H54 (cell line): ENCODE data around the gene ASCC1.
A peak's percentile ranks its signal among the peaks of the same experiment; 100 is the strongest.
"Not testable (repeated sequence)": the region's sequence is repeated elsewhere in the genome, so short reads cannot be mapped to it uniquely, and the experiment has no call there.

ENCODE experiments used
- DNase-seq: peaks from one replicate; pipeline ENCODE4 v3.0.0; 2011; ENCODE audit warnings: low spot score, mixed read lengths; ENCODE audit not compliant: insufficient read length
- FAIRE-seq: peaks from 3 replicates; lab custom pipeline; 2011; peaks lifted over from hg19 to GRCh38; lab: Jason Lieb, UNC
- POLR2A ChIP-seq: IDR thresholded peaks from 2 replicates; pipeline ENCODE4 v1.6.1; 2011; ENCODE audit warnings: low read depth, mild to moderate bottlenecking, low read length

Gene ASCC1

DNA sequence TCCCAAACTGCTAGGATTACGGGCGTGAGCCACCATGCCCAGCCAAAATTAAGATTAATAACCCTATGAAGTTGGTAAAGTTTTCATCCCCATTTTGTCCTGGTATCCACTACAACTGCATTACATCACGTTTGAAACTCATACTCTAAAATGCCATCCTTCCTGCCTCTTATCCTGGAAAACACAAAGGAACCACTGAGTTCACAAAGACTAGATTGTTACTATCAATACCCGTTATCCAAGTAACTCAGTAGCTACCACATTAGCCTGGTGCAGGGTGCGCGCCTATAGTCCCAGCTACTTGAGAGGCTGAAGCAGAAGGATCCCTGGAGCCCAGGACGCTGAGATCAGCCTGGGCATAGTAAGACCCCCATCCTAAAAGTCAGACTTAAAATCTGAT is 63.8 kb downstream of the ASCC1 start:
- DNase-seq (no peak), FAIRE-seq (peak; percentile 6)
- no peak for TF ChIP-seq POLR2A

DNA sequence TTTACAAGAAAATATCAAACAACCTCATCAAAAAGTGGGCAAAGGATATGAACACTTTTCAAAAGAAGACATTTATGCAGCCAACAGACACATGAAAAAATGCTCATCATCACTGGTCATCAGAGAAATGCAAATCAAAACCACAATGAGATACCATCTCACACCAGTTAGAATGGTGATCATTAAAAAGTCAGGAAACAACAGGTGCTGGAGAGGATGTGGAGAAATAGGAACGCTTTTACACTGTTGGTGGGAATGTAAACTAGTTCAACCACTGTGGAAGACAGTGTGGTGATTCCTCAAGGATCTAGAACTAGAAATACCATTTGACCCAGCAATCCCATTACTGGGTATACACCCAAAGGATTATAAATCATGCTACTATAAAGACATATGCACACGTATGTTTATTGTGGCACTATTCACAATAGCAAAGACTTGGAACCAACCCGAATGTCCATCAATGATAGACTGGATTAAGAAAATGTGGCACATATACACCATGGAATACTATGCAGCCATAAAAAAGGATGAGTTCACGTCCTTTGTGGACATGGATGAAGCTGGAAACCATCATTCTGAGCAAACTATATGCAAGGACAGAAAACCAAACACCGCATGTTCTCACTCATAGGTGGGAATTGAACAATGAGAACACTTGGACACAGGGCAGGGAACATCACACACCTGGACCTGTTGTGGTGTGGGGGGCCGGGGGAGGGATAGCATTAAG is 65.2 kb downstream of the ASCC1 start:
- DNase-seq, FAIRE-seq: not testable (repeated sequence)

DNA sequence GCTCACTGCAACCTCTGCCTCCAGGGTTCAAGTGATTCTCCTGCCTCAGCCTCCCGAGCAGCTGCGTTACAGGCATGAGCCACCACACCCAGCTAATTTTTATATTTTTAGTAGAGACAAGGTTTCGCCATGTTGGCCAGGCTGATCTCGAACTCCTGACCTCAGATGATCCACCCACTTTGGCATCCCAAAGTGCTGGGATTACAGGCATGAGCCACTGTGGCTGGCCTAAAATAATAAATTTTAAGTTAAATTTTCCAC is 68.8 kb downstream of the ASCC1 start:
- not testable (repeated sequence) for FAIRE-seq

DNA sequence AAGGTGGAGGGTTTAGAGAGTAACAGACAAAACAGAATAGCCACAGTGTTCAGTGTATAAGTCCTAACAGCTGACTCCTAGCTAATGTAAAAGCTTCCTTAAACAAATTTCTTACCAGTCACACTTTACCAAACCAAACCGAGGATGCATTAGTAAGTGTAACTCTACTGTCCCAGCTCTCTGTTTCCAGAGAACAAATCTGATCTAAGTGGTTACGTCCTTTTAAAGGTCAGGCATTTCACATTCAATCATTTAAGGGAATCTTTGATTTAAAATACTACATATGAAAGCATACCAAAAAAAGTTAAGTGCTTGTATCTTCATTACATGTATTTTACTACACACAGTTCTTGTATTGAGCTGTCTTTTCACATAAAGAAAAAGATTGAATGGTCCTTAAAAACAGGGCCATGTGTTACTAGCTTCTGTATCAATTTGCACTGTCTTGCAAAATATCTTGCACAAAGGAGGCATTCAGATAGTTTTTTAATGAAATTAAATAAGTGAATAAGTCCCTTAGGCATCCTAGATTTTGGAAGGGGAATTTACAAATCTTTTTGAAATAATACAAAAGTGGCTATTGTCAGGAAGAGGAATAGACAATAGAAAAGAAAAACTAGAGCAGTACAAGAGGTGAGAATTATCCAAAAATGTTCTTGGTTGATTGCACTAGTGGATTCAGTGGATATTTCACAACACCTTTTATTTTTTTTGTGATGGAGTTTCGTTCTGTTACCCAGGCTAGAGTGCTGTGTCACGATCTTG is 69.3 kb downstream of the ASCC1 start:
- TF ChIP-seq POLR2A, result no peak
- no peak for DNase-seq
- FAIRE-seq, result peak; percentile 62

More for the DNA sequence above, 68.8 kb downstream of the ASCC1 start:
- DNase-seq, result not testable (repeated sequence)

DNA sequence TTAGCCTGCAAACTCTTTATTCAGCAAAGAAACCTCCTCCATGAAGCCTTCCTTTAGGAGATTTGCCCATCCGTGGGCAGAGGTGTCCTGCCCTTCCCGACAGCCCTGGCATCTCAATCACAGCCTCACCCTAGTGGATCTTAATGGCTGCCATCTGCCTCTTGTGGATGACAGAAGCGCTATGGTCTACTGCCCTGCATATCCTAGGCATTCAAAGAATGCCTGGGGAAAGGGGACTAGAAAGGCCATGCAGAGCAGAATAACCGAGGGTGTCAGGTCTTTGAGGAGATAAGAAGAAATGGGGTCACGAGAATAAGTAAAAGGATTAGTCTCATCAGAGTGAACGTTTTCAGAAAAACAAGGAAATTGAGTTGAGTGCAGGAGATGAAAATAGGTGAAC is 70.0 kb downstream of the ASCC1 start:
- no peak for TF ChIP-seq POLR2A
- FAIRE-seq (no peak), DNase-seq (no peak)

DNA sequence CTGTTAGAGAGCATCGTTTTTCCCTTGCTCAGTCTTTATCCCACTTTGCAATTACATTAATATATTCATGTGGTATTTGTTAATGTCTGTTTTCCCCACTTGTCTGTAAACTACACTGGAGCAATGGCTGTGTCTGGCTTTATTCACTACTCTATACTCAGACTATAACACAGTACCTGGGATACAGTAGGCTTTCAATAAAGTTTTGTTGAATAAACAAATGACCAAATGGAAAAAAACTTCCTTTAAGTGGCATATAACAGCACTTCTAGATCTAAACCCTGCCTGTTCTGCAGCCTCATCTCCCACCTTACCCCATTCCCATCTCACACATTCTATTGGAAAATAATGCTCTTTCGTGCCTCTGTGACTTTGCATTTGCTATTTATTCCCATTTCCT is 70.4 kb downstream of the ASCC1 start:
- DNase-seq, result no peak
- no peak for TF ChIP-seq POLR2A

DNA sequence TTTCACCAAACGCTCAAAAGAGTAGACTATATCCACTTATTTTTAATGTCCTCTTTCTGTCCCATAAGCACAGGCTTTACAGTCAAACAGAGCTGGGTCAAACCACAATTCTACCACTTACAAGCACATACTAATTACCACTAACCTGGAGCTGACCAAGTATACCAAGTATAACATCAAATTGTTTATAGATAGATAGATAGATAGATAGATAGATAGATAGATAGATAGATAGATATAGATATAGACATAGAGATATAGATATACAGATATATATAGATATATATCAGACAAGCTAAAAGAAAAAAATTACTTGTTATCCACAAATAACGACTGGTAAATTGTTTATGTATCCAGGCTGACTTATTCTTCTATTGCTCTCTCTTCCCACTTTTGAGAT is 75.2 kb downstream of the ASCC1 start:
- DNase-seq, result no peak
- FAIRE-seq, result no peak
- no peak for TF ChIP-seq POLR2A

More for the DNA sequence above, 70.4 kb downstream of the ASCC1 start:
- peak; percentile 15 for FAIRE-seq

DNA sequence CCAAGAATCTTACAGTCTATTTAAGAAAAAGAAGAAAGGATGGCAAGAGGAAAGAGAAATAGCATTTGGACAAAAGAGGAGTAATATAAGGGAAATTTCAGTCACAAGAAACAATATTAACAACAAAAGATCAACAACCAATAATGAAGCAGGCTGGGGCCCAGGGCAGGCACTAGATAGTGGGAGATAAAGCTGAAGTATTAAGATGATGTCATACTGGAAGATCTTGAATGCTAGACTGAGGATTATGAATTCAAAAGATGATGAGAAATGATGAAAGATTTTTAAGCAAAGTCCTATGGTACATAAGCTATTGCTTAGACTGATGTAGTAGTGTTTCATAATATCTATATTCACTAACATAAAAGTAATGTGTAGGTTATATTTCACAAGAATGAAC is 75.9 kb downstream of the ASCC1 start:
- DNase-seq, result no peak
- TF ChIP-seq POLR2A, result no peak
- no peak for FAIRE-seq

DNA sequence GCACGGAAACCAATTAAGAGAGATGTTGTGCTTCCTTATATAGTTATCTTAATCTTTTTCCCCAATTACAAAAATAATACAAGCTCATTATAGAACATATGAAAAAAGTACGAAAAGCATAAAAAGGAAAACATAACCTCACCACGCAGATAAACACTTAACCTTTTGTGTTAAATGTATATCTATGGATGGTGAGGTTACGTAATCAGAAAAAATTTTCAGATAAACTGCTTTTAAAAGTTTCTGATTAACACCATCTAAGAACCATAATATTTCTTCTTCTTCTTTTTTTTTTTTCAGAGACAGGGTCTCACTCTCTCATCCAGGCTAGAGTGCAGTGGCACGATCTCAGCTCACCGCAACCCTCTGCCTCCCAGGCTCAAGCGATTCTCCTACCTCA is 78.5 kb downstream of the ASCC1 start:
- FAIRE-seq, result no peak
- no peak for DNase-seq
- TF ChIP-seq POLR2A, result no peak

DNA sequence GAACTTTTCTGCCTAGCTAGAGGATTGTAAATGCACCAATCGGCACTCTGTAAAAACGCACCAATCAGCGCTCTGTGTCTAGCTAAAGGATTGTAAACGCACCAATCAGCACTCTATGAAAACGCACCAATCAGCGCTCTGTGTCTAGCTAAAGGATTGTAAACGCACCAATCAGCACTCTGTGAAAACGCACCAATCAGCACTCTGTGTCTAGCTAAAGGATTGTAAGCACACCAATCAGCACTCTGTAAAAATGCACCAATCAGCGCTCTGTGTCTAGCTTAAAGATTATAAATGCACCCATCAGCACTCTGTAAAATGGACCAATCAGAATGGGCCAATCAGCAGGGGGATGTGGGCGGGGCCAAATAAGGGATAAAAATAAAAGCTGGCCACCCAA is 79.9 kb downstream of the ASCC1 start:
- FAIRE-seq, DNase-seq: not testable (repeated sequence)

DNA sequence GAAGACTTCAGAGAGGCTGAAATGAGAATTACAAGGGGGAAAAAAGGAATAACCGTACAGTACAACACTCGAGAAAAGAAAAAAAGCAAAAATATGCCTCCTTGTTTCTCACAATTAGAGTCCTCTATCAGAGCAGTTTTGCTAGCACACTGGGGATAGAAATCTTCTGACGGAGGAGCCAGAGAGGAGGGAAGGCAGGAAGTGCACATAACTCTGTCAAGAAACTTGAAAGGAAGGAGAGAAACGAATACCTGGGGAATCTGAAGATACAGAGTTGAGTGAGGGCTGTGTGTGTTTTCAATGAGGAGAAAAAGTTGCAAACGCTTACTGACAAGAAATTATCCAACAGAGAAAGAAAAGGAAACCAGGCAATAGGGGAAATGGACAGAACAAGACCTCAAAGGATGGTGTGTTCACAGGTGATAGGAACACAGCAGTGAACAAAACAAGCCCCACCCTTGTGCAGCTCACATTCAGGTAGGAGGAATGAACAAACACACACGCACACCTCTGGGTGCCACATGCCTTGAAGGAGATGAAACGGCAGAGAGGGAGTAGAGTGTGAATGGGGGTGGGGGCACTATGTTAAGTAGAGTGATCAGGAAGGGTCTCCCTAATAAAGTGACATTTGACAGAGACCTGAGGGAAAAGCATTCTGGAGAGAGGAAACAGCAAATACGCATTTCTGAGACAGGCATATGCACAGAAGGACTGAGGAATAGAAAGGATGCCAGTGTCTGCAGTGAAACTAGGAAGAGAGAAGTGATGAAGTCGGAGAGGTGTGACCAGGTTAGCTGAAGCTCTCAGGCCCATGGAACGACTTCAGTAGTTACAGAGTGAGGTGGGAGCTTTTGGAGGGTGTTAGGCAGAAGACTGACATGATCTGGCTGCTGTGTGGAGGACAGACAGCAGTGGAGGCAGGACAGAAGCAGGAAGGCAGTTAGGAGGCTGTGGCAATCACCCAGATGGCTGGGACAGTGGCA is 81.0 kb downstream of the ASCC1 start:
- FAIRE-seq (no peak), DNase-seq (no peak)

DNA sequence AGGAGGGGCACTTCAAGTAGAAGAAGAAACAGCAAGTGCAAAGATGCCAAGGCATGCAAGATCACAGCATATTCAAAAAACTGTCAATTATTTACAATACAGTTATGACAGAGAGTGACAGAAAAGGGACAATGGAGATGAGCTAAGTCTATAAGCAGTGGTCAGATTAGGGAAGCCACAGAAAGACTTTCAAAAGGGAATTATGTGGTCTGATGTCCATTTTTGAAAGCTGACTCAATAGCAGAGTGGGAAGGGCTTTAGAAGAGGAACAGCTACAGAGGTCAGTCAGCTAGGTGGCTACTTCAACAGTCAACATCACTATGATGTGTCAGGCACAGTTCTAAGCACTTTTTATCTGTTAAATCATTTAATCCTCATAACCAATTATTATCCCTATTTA is 82.6 kb downstream of the ASCC1 start:
- TF ChIP-seq POLR2A, result no peak
- peak; percentile 98 for FAIRE-seq
- peak; percentile 47 for DNase-seq

More for the DNA sequence above, 81.0 kb downstream of the ASCC1 start:
- TF ChIP-seq POLR2A, result no peak

DNA sequence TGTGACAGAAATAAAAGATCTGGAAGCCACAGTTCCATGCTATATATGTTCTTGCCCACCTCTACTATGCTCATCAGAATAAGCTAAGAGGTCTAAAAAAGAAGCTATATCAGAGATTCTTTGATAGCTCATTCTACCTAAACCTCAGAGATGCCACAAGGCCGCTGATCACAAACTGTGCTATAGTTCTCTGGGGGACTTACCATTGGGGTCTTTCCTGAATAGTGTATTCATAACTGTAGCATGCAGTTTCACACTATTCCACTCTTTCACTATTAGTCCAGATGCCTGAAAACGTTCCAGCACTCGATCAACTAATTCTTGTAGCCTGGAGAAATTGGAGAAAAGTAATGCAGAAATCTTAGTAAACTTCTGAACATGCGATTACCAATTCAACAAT is 83.2 kb downstream of the ASCC1 start:
- TF ChIP-seq POLR2A, result no peak
- FAIRE-seq, result no peak
- DNase-seq, result no peak

DNA sequence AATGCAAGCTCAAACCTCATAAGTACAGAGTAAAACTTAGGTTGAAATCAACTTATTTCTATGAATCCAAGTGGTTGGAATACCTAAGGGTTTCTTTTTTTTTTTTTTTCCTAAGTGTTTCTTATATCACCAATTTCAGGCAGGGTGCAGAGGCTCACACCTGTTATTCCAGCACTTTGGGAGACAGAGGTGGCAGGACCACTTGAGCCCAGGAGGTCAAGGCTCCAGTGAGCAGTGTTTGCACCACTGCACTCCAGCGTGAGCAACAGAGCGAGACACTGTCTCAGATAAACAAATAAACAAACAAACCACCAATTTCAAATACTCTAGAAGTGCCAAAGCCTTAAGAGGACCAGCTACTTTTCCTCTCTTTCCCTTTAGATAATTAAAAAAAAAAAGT is 88.5 kb downstream of the ASCC1 start:
- no peak for TF ChIP-seq POLR2A
- FAIRE-seq, result no peak
- no peak for DNase-seq
